Measurements from ENCODE around the gene RABAC1. TPM values are rescaled to one million over a fixed set of nuclear protein-coding genes. Genes with fewer than 3 reads are reported as not detected.

The RABAC1 gene
- total and polyA plus RNA-seq, 2 of the 8 experiments (the other 6 are each of a cell fraction or from before 2014, with no cell fraction given) = 124 to 439 TPM

DNA sequence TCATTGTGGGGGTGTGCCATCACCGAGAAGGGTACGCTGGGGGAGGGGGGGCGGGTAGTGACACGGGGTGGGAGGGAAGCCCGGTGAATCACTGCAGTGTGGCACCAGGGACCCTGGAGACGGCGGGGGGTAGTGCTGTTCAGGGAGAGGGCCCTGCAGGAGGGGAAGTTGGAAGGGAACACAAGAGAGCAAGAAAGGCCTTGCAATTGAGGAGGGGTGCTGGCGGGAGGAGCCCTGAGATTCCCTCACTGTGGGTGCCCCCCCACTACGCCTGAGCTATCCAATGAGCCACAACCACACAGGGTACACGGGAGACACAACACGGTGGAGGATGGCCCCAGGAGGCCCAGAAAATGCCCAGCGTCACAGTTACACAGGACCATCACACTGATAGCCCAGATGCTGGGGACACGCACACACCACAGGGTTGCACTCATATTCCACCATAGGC lies 35.4 kb upstream of the RABAC1 start (continued):
- TF ChIP-seq, protein P1, sequence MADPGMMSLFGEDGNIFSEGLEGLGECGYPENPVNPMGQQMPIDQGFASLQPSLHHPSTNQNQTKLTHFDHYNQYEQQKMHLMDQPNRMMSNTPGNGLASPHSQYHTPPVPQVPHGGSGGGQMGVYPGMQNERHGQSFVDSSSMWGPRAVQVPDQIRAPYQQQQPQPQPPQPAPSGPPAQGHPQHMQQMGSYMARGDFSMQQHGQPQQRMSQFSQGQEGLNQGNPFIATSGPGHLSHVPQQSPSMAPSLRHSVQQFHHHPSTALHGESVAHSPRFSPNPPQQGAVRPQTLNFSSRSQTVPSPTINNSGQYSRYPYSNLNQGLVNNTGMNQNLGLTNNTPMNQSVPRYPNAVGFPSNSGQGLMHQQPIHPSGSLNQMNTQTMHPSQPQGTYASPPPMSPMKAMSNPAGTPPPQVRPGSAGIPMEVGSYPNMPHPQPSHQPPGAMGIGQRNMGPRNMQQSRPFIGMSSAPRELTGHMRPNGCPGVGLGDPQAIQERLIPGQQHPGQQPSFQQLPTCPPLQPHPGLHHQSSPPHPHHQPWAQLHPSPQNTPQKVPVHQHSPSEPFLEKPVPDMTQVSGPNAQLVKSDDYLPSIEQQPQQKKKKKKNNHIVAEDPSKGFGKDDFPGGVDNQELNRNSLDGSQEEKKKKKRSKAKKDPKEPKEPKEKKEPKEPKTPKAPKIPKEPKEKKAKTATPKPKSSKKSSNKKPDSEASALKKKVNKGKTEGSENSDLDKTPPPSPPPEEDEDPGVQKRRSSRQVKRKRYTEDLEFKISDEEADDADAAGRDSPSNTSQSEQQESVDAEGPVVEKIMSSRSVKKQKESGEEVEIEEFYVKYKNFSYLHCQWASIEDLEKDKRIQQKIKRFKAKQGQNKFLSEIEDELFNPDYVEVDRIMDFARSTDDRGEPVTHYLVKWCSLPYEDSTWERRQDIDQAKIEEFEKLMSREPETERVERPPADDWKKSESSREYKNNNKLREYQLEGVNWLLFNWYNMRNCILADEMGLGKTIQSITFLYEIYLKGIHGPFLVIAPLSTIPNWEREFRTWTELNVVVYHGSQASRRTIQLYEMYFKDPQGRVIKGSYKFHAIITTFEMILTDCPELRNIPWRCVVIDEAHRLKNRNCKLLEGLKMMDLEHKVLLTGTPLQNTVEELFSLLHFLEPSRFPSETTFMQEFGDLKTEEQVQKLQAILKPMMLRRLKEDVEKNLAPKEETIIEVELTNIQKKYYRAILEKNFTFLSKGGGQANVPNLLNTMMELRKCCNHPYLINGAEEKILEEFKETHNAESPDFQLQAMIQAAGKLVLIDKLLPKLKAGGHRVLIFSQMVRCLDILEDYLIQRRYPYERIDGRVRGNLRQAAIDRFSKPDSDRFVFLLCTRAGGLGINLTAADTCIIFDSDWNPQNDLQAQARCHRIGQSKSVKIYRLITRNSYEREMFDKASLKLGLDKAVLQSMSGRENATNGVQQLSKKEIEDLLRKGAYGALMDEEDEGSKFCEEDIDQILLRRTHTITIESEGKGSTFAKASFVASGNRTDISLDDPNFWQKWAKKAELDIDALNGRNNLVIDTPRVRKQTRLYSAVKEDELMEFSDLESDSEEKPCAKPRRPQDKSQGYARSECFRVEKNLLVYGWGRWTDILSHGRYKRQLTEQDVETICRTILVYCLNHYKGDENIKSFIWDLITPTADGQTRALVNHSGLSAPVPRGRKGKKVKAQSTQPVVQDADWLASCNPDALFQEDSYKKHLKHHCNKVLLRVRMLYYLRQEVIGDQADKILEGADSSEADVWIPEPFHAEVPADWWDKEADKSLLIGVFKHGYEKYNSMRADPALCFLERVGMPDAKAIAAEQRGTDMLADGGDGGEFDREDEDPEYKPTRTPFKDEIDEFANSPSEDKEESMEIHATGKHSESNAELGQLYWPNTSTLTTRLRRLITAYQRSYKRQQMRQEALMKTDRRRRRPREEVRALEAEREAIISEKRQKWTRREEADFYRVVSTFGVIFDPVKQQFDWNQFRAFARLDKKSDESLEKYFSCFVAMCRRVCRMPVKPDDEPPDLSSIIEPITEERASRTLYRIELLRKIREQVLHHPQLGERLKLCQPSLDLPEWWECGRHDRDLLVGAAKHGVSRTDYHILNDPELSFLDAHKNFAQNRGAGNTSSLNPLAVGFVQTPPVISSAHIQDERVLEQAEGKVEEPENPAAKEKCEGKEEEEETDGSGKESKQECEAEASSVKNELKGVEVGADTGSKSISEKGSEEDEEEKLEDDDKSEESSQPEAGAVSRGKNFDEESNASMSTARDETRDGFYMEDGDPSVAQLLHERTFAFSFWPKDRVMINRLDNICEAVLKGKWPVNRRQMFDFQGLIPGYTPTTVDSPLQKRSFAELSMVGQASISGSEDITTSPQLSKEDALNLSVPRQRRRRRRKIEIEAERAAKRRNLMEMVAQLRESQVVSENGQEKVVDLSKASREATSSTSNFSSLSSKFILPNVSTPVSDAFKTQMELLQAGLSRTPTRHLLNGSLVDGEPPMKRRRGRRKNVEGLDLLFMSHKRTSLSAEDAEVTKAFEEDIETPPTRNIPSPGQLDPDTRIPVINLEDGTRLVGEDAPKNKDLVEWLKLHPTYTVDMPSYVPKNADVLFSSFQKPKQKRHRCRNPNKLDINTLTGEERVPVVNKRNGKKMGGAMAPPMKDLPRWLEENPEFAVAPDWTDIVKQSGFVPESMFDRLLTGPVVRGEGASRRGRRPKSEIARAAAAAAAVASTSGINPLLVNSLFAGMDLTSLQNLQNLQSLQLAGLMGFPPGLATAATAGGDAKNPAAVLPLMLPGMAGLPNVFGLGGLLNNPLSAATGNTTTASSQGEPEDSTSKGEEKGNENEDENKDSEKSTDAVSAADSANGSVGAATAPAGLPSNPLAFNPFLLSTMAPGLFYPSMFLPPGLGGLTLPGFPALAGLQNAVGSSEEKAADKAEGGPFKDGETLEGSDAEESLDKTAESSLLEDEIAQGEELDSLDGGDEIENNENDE (IDR thresholded peaks at IDR 0.05; ENCODE audit: insufficient replicate concordance, low read length) = no peak
- TF ChIP-seq CHD2 (IDR thresholded peaks at IDR 0.05; ENCODE audit: low read length) (no peak), NANOG (IDR thresholded peaks at IDR 0.05; ENCODE audit: insufficient read depth, low read depth, low read length, poor library complexity, severe bottlenecking) (no peak), HDAC2 (IDR thresholded peaks at IDR 0.05; ENCODE audit: borderline replicate concordance in 1 of 2, low read depth in 2 of 2, low read length in 2 of 2) (no peak), ASH2L (IDR thresholded peaks at IDR 0.05; ENCODE audit: low read length) (no peak), BCL11A (IDR thresholded peaks at IDR 0.05; ENCODE audit: low read depth in 2 of 2, low read length in 2 of 2) (no peak), RXRA (IDR thresholded peaks at IDR 0.05; ENCODE audit: insufficient read depth, low read depth, low read length) (no peak)

Data from H1 (cell line).